Measurements from ENCODE around the gene MED16. TPM values are rescaled to one million over a fixed set of nuclear protein-coding genes. Genes with fewer than 3 reads are reported as not detected.

MED16 gene
- polyA plus RNA-seq, 10 donors, result 26.6 to 41.5 (median 33.6) TPM

DNA sequence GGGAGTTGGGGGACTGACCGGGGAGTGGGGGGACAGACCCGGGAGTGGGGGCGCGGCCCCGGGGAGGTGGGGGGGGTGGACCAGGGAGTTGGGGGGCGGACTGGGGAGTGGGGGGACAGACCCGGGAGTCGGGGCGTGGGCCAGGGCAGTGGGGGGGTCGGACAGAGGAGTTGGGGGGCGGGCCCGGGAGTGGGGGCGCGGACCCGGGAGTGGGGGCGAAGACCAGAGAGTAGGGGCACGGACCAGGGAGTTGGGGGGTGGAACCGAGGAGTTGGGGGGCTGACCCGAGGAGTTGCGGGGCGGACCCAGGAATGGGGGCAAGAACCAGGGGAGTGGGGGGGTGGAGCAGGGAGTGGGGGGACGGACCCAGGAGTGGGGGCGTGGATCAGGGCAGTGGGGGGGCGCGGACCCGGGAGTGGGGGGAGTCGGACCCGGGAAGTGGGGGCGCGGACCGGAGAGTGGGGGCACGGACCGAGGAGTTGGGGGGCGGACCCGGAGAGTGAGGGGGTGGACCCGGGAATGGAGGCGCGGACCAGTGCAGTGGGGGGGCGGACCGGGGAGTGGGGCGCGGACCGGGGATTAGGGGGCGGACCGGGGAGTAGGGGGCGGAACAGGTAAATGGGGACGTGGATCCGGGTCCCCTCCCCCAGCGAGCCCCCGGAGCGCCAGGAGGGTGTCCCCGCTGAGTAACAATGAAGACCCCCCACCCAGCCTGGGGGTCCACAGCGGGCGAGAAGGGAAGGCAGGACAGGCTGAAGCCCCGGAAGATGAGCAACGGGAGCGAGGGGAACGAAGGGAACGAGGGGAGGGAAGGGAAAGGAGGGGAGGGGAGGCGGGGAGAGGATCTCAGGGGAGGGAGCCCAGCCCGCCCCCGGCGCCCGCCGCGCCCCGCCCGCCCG is 19.4 kb upstream of the MED16 start:
- peak in 1 of 3 donors; percentile 60 for DNase-seq

DNA sequence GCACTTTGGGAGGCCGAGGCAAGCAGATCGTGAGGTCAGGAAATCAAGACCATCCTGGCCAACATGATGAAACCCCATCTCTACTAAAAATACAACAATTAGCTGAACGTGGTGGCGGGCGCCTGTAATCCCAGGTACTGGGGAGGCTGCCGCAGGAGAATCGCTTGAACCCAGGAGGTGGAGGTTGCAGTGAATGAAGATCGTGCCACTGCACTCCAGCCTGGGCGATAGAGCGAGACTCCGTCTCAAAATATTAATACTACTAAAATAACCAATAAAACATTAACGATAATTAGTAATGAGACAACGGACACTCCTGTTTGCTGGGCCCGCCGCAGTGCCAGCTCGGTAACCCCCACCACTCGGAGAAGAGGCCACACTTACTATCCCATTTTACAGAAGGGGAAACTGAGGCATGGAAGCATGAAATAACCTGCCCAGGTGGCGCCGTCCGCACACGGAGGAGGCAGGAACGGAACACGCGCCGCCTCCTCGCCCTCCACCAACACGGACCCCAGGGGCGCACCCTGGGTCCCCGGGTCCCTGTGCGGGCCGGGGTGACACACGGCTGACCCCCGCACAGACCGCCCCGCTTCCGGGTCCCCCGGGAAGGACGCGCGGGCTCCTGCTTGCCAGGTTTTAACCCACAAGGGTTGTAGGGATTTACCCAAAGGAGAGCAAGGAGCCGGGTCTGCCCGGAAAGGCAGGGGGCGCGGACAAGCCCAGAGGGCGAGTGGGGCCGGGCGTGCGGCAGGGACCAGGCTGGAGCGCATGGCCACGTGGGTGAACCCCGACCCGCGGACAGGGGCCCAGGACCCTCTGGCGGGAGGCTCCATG is 18.4 kb upstream of the MED16 start:
- DNase-seq, result no peak

GRCh38 chr19:907183-907853 is 14.3 kb upstream of the MED16 start:
- peak in 1 of 3 donors; percentile 39 for DNase-seq

- no peak for DNase-seq
These were observed 13.5 kb upstream of the MED16 start for GRCh38 chr19:906480-906879.

GRCh38 chr19:904545-904944 is 11.6 kb upstream of the MED16 start:
- DNase-seq, result no peak

GRCh38 chr19:903266-903797 is 10.3 kb upstream of the MED16 start:
- peak in 1 of 3 donors; percentile 26 for DNase-seq

DNA sequence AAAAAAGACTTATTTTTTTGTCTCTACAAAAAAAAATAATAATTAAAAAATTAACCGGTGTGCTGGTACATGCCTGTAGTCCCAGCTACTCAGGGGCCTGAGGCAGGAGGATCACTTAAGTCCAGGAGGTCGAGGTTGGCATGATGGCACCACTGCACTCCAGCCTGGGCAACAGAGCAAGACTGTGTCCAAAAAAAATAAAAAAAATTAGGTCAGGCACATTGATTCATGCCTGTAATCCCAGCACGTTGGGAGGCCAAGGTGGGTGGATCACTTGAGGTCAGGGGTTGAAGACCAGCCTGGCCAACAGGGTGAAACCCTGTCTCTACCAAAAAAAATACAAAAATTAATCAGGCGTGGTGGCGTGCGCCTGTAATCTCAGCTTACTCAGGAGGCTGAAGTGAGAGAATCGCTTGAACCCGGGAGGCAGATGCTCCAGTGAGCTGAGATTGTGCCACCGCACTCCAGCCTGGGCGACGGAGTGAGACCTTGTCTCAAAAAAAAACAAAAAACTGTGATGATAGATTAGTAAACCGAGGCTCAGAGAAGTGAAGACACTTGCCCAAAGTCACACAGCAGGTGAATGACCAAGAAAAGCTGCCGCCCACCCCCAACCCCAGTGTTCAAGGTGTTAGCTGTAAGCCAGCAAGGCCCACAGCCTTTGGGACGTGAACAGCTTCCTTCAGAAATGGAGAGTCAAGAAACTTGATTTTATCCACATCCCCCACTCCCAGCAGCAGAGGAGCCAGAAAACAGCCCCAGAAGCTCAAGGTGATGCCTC is 9.6 kb upstream of the MED16 start:
- DNase-seq, result no peak

GRCh38 chr19:902093-902370 is 9.0 kb upstream of the MED16 start:
- no peak for DNase-seq

GRCh38 chr19:901216-902092 is 8.5 kb upstream of the MED16 start:
- no peak for DNase-seq

- DNase-seq, result no peak
These were observed 7.5 kb upstream of the MED16 start for GRCh38 chr19:900302-901111.

DNA sequence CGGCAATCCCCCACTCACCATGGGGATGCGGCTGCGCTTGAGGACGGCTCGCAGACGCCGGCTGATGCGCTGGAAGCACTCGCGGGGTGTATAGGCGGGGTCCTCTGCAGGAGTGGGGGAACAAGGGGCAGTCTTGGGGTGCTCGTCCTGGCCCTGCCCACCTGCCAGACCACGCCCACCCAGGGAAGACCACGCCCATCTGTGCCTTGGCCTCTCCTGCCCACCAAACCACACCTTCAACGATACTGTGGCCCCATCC is 7.0 kb upstream of the MED16 start:
- DNase-seq, result no peak

GRCh38 chr19:899336-900042 is 6.5 kb upstream of the MED16 start:
- DNase-seq, result no peak

- DNase-seq, result no peak
These were observed 5.7 kb upstream of the MED16 start for GRCh38 chr19:898663-899062.

GRCh38 chr19:897442-898039 is 4.6 kb upstream of the MED16 start:
- DNase-seq, result no peak

GRCh38 chr19:896999-897398 is 4.0 kb upstream of the MED16 start:
- no peak for DNase-seq

- no peak for DNase-seq
These were observed 3.4 kb upstream of the MED16 start for GRCh38 chr19:896434-896833.

DNA sequence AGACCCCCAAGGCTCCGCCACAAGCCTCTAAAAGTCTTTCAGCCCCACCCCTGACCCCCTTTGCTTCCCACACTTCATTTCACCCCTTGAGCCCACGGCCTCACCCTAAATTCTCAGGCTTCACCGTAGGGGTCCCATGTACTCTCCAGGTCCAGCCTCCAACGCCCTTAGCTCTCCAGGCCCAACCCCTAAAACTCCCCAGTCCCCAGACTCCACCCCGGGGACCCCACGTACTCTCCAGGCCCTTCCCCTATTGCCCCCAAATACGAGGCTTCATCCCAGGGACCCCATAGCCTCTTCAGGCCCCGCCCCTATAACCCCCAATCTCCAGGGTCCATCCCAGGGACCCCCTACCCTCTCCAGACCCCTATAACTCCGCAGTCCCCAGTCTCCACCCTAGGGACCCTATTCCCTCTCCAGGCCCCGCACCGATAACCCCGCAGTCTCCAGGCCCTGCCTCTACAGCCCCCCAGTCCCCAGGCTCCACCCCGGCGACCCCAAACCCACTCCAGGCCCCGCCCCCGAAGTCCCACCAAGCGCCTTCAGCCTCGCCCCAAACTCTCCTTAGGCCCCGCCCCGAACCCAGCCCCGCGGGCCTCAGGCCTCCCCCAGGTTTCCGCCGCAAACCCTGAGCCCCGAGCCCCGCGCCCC is 619 bp downstream of the MED16 start:
- DNase-seq, result peak in 1 of 3 donors; percentile 37

Data from muscle of back (tissue), 11 donors.